GM12874 (cell line): ENCODE data around the gene ACADL.

Experiments
- CTCF ChIP-seq: IDR thresholded peaks from 2 replicates; pipeline ENCODE4 v1.5.1; 2011; ENCODE audit warnings: low read depth, mild to moderate bottlenecking, control low read depth, low read length, moderate library complexity; ENCODE audit not compliant: insufficient read depth

The ACADL gene

GRCh38 chr2:210224941-210225672, at the start of gene ACADL:
ACADL (minus strand) TSS chr2:210225447; CDS start chr2:210225263, 184 bp downstream.
- no peak for TF ChIP-seq CTCF

- TF ChIP-seq CTCF, result no peak
These were observed 46.1 kb upstream of the ACADL start for GRCh38 chr2:210271300-210271699.

GRCh38 chr2:210269148-210269547, 43.9 kb upstream of the ACADL start:
- TF ChIP-seq CTCF, result no peak

- no peak for TF ChIP-seq CTCF
These were observed 43.0 kb upstream of the ACADL start for GRCh38 chr2:210268281-210268680.

- no peak for TF ChIP-seq CTCF
These were observed 42.5 kb upstream of the ACADL start for GRCh38 chr2:210267698-210268097.

GRCh38 chr2:210264282-210264681, 39.0 kb upstream of the ACADL start:
- TF ChIP-seq CTCF, result no peak

GRCh38 chr2:210263841-210264240, 38.6 kb upstream of the ACADL start:
- TF ChIP-seq CTCF, result no peak
